Cerebellar cortex (tissue), 1 donor: Measurements from ENCODE around the gene SCUBE1.
"Not testable (repeated sequence)": the region's sequence is repeated elsewhere in the genome, so short reads cannot be mapped to it uniquely, and the experiment has no call there.

ENCODE experiments used
- DNase-seq: peaks from one replicate; pipeline ENCODE4 v3.0.0-alpha.2; 2015; ENCODE audit warnings: low spot score

SCUBE1 gene

DNA sequence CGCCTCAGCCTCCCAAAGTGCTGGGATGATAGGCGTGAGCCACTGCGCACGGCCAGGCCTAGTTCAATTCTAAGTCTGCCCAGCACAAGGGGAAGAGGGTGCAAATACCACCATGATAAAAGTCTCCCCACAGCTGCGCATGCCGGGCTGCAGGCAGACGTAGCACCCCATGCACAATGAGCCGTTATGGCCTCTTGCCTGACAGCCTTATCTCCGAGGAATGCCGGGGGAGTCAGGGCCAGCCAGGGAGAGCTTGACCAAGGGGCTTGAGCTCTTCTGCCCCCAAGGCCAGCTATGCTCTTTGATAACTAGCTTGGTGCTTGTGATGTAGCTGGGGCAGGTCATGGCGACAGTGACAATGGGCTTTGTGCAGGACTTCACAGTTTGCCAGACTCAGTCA lies 13.7 kb upstream of the SCUBE1 start:
- DNase-seq: no peak

DNA sequence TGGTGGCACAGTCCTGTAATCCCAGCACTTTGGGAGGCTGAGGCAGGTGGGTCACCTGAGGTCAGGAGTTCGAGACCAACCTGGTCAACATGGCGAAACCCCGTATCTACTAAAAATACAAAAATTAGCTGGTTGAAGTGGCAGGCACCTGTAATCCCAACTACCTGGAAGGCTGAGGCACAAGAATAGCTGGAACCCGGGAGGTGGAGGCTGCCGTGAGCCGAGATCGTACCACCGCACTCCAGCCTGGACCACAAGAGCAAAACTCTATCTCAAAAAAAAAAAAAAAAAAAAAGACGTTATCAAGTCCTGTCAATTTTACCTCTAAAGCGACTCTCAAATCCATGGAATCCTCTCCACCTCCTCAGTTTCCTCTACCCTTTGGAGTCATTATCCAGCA lies 12.5 kb upstream of the SCUBE1 start:
- DNase-seq: not testable (repeated sequence)

DNA sequence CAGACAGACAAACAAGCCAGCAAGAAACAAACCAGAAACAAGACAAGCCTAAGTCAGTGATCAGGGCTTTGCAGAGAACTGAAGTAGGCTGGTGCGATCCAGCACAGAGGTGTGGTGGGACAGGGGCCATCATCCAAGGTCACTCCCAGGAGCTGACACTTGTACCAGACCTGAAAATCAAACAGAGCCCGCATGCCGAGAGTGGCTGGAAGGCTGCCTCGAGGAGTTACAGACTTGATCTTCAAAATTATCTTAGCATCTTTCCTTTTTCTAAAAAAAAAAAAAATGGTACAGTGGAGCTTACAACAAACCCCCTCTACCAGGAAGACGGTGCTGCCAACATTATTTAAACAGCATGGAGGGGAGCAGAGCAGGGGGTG lies 8.8 kb upstream of the SCUBE1 start:
- DNase-seq: no peak

DNA sequence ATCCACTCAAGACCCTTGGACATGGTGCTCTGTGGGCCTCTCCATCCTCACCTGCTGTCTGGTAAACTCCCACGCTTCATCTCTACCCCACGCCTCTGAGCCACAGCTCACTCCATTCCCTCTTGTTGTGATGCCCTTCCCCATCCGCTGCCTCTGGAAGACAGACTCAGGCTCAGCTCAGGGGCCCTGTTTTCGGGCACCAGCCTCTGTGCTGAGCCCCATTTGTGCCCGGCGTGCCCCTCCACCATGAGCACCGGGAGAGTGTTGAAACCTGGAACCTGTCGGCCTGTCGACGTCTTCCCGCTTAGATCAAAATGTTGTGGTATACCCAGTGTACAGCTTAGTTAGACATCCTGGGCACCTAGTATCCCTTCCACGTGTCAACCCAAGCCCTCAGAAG lies 6.5 kb upstream of the SCUBE1 start:
- DNase-seq: no peak

DNA sequence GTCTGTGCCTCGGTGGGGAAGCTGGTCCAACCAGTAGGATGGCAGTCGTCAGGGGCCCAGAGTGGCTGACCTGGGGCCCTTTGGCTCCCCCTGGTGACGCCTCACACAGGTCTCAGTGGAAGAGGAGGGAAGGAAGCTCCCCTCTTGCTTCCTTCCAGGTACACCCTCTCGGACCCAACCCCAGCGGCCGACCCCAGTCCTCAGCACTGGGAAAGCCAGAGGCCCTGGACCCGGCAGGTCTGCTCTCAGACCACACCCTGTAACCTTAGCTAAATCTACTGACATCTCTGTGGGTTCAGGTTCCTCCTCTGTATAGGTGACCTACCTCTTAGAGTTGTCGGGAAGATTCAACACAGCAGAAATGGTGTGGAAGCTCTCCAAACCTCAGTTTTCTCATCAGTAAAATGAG lies 3.4 kb upstream of the SCUBE1 start:
- DNase-seq: peak; percentile 56

DNA sequence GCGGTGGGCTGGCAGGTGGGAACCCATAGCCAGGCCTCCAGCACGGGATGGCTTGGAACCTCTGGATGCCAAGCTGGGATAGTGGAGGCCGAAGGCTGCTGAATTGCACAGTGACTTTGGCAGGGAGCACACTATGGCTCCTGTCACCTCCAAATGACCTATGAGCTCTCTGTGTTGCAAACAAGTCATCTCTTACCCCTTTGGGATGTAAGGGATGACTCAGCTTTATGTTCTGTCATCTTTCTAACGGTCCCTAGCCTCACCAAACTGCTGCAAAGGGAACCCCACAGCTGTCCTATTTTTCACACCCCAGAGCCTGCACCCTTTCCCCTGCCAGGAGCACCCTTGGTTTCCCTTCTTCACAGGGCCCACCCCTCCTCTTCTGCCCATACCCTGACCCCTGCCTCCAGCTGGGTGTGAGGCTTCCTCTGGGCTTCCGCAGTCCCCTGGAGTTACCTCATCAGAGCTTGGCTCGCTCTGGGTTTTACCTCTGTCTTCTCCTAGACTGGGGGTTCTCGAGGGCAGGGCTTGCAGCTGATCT lies 2.7 kb upstream of the SCUBE1 start:
- DNase-seq: no peak

DNA sequence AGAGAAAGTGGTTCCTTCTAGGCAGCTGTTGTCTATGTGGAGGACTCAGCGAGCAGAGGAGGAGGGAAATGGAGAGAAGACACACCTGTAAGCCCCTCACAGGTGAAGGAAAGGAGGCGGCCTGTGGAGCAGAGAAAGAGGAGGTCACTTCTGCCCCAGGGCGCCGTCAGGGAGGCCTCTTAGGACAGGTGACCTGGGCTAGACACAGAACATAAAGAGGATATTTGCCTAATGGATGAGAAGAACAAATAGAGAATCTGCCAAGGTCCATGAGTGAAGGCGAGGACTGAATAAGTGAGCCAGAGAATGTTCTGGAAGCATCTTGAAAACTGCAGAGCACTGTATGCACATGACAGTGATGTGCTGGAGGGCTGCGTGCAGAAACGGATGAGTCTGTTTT lies 2.2 kb upstream of the SCUBE1 start:
- no peak for DNase-seq

DNA sequence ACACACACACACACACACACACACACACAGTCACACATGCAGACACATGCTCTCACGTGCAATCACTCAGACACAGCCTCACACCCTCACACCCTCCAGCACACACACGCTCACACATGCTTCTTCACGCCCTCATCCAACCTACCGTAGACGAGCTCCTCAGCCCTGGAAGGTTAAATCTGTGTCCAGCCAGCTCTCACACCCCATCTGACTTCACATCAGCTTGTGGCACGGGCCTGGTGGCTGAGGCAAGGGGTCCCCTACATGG lies 1.3 kb upstream of the SCUBE1 start:
- DNase-seq: no peak

DNA sequence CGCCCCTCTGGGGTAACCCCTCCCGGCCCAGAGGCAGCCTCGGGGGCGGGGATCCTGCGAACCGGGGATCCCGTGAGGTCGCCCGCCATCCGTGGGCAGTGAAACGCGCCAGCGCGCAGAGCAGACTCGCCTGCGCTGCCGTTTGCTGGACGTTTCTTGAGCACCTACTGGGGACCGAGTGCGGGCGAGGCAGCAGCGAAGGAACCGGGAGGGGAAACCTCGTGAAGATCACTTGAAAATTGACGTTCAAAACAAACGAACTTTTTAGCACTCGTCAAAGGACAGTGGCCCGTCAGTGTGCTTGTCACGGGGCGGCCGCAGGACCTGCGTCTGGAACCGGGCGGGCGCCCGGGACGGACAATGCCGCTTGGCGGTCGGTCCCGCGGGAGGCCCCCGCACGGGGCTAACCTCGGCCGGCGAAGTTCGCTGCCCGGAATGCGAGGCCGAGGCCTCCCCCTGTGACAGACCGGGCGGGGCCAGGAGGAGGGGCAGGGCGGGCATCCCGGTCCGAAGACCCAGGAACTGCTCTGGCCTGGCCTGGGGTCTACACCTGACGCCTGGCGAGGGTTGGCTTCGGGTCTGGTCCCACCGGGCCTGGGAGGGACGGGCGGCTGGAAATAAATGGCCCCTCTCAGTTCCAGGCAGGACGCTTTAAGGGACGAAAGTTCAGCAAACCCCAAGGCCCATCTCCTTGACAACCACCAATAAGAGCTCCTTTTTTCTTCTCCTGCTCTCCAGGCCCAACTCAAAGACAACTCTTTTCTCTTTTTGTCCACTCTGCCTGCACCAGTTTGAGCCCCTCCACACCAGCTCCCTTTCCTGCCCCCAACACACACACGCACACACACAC lies 723 bp upstream of the SCUBE1 start:
- DNase-seq: no peak

DNA sequence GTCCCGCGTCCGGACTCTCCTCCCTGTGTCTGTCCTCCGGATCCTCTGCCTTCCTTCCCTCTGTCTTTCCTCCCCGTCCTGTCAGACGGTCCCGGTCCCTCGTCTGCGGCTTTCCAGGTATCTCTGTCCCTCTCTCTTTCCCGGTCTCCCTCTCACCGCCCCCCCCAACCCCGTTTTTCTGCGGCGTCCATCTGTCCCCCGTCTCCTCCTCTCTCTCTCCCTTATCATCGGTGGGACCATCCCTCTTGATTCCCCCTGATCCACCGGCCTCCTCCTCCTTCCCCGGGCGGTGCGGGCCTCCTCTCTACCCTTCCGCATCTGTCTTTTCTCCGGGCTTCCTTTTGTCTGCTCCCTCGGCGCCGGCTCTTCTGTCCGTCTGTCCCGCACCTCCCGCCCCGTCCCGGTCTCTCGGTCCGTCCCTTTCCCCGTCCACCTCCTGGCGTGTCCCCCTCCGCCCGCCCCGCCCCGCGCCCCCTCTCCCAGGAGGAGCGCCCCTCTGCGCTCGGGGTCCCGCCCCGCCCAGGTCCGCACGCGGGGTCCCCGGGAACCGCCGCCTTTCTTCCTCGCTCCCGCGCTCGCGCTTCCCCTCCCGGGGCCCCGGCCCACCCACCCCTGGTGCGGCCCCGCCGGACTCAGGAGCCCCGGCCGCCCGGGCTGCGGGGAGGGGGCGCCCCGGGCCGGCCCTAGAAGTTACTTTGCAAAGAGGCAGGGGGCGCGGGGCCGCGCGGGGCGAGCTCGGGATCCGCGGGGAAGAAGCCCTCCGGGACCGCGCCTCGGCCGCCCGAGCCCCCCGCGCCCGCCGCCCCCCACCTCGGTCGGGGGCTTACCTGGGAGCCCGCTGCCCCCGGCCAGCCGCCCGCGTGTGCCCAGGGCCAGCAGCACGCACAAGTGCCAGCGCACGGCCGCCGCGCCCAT lies 568 bp downstream of the SCUBE1 start:
- DNase-seq: no peak

DNA sequence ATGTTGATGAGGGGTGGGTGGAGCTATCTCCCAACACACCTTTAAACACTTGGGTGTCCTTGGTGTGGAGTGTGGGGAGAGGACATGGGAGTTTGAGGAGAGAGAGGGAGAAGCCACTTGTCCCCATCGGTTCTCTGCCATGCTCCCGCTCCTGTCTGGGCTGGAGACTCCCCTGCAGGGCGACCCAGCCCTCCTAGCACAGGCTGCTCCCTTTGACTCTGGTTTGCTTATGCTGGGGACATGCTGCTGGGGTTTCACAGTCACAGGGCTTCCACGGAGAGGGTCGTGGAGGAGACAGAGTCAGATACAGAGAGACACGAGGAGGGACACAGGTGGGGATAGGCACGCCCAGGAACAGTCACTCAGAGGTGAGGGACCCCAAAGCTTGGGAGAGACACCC lies 1.6 kb downstream of the SCUBE1 start:
- DNase-seq: no peak

DNA sequence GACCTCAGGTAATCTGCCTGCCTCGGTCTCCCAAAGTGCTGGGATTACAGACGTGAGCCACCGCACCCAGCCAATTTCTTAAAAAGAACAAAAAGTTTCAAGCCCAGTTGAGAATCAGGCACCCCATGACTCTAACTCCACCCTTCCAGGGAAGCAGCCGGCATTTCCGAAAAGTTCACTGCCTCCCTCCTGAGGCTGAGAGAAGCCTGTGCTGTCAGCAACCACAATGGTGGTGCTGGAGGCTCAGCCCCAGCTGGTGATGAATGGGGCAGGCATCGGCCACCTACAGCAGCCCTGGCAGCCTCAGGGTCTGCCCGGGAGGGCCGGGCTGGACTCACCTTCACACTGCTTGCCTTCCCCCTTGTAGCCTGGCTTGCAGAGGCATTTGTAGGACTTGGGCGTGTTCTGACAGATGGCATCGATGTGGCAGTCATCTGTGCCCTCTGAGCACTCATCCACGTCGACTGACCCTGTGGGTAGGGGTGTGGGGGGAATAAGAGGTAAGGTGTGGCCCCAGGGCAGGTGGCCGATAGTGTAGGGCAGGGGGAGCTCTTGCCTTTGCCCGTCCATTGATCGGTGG lies 4.3 kb downstream of the SCUBE1 start:
- no peak for DNase-seq

DNA sequence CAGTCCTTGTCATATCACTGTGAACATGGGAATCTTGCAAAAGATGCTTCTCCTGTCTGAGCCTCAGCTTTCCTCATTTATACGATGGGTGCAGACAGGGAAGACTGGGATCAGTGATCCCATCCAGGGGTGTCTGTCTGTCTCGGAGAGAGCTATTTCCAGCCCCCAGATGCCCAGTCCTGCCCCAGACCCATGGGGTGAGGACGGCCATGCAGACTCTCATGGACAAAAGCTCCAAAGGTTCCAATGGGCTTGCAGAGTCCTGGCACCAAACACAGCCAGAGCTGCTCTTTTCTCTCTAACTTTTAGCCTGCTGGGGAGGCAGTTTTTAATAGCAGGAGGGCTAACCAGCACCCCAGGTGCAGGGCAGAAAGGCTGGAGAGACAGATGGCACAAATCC lies 5.2 kb downstream of the SCUBE1 start:
- DNase-seq: no peak

DNA sequence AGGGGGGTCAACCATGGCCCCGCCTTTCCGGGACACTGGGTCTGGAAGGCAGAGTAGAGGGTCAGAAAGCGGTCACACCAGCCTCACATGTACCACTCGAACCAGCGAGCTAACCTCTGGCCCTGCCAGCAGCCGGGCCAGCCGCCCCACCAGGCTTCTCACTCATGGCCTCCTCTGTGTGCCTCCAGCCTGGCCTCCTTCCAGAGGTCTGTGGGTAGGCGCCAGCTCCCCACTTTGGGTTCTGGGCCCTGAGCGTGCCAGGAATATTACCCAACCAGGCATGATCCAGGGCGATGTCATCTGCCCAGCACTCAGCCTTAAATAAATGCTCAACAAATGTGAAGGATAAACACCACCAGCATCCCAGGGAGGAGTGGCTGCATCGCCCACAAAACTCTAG lies 5.8 kb downstream of the SCUBE1 start:
- no peak for DNase-seq

DNA sequence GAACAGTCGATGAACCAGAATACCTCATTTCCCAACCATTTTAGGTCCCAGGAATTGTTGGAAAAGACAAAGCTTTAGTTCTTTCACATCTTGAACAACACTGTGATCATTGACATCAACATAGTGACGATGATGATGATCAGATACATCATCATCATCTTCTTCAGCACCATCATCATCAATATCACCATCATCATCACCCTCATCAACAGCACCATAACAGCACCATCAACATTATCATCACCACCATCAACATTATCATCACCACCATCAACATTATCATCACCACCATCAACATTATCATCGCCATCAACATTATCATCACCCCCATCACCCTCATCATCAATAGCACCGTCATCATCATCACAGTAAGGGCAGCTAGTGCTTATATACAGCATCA lies 8.8 kb downstream of the SCUBE1 start:
- no peak for DNase-seq

DNA sequence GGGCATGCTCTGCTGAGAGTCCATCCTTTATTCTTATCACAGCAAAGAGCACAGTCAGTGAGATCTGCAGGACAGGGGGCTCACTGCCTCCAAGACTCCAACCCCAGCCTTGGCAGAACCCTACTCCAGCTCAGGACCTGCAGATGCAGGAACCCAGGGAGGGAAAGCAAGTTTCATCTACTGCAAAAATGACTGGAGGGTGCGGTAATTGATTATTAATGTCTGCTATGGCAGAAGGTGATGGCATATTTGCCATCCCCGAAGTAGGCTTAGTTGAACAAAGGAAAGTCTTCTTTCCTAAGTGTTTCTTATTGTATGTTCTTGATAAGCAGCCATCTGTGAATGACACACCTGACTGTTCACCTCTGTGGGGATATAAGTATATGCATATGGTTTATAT lies 9.2 kb downstream of the SCUBE1 start:
- DNase-seq: no peak

DNA sequence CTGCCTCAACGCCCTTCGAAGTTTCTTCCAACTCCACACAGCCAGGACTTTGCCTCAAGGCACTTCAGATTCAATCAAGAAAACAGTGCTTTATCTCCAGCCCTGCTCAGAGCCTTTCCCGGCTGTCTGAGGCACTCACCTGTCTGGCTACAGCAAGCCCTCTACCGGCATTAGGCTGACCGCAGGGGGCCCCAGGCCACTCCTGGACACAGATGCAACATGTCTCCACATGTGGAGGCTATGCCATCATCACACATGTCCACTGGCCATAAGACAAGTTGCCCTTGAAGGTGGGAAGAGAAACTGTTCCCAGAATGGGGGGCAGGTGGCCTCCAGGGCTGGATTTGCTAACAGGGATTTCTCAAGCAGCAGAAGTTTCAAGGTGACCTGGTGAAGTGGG lies 10.0 kb downstream of the SCUBE1 start:
- DNase-seq: no peak

DNA sequence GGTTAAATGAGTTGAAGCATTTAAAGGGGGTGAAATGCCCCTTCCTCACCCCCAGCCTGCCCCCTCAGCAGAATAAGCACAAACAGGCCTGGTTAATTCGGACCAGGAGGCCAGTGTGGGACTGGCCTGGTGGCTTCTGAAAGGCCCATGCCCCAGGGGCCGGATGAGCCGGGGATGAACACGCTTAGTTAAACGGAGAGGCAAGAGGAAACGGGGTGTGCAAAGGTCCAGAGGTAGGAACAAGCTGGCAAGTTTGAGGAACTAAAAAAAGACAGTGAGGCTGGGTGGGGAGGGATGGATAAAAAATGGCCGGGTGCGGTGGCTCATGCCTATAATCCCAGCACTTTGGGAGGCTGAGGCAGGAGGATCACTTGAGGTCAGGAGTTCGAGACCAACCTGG lies 11.5 kb downstream of the SCUBE1 start:
- no peak for DNase-seq

DNA sequence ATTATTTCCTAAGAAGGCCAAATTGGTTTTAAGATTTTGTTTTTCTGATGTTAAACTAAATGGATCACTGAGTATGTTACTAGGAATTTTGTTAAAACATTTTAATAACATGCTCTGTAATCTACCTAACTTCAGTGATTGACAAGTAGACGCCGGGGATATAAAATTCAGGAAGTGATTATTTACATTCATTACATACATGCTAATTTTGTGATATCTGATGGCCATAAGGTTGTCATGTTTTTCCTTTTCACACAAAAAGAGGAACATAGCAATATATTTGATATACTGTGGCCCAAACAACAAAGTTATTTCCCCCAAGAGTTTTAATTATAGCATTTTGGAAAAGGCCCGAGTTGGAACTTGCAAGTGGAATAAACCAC lies 12.1 kb downstream of the SCUBE1 start:
- DNase-seq: no peak

DNA sequence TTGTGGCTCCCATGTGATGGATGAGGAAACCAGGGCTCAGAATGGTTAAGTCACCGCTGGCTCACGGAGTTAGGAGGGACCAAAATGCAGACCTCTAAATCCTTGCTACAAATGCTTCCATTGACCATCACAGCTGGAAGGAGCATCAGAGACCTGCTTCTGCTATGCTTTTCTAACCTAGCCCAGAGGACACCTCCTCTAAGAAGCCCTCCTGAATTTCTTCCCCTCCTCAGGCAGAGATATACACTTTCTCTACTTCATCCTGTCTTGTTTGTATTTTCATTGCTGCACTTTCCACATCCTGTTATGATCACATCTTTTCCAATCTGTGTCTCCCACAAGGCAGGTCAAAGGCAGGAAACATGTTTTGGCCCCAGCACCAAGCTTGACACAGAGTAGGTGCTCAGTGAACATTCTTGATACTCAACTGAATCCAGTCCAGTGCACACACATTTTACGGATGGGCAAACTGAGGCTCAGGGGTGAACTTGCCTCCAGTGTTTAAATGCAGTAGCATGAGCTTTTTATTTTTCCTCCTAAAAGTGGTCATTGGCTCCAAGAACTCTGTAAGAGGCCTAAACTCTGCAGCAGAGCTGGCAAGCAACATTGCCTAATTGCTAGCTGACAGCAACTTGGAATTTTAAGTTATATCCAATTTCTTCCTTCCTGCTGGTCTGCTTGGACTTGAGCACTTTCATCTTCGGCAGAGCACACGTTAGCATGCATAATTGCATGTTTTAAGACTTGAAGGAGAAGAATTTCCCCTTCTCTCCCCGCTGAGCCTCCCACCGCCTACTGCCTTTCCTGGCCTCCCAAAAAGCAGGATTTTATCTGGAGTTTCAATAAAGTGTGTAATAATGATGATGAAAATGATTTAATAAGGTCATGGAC lies 12.7 kb downstream of the SCUBE1 start:
- DNase-seq: no peak

DNA sequence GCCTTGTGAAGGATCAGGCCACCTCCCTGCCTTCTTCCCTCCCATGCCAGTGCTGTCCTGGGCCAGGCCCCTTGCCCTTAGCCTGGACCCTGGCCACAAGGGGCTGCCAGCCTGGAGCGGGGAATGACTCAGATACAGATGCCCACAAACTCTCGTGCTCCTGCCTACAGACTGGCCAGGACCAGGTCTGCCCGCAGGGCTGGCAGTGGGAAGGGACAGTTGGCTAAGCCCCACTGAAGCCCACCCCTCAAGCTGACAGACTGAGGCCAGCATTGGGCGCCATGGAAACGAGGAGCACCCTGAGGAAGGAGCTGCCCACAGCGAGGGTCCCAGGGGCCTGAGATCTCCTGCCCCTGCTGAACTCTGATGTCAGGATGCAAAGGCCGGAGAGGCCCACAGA lies 14.1 kb downstream of the SCUBE1 start:
- no peak for DNase-seq

DNA sequence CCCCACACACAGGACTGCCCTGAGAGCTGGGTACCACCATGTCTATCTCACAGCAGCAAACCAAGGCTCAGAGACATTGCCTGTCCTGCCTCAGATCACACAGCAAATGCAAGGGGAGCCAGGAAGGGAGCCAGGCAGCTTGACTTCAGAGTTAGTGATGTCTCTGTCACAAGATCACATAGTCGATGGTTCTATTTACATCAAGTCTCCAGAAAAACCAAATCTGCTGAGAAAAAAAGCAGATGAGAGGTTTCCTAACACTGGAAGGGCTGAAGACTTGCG lies 16.1 kb downstream of the SCUBE1 start:
- no peak for DNase-seq
